Measurements from ENCODE around the gene MAGIX.

The MAGIX gene

DNA sequence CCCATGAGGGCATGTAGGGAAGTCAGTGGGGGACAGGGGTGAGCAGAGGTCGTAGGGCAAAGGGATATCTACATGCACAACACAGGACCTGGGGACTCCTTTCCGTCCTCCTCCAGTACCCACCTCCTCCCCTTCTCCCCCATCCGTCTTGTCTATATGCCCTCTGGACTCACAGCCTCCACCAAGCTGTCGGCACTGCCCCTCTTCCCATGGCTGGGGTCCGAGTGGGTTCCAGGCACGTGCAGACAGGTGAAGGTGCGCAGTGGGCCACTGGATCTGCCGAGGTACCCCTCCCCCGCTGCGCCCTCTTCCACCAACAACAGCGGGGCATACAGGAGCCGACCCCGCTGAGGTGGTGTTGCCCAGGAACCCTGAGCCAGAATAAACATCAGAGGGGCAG is 42.9 kb downstream of the MAGIX start:
- no peak for DNase-seq (ENCODE audit: low read depth)

DNA sequence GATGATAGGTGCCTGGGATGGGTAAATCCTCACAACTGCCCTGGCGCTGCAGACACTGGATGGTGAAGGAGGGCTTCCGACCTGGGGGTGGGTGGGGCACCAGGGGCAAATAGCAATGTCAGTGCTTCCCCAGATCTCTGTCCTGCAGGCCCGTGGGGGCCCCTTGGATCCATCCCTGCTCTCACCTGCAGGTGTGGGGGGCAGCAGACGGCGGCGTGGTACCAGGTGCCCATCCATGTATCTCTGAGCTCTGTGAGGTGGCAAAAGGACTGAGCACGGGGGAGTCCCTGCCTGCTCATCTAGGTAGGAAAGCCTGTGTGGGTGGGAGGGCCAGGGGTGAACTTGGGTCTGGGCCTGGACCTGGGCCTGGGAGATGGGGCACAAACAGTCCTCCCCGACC is 44.0 kb downstream of the MAGIX start:
- no peak for DNase-seq (ENCODE audit: low read depth)

DNA sequence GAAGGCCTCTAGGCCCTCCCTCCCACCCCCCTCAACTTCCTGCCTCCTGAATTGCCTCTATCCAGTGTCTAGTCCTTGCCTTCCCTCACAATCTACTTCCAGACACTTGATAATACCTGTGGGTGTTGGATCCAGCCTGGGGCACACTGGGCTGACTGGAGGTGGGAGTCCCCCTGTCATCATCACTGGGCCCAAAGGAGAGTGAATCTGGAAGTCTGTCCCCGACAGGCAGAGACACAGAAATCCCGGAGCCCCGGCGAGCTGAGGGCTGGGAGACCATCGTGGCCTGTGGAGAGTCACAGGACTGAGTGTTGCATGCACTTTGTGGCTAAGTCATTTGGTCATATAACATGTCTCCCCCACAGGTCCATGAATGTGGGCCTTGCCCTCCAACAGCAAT is 45.8 kb downstream of the MAGIX start:
- no peak for DNase-seq (ENCODE audit: low read depth)

DNA sequence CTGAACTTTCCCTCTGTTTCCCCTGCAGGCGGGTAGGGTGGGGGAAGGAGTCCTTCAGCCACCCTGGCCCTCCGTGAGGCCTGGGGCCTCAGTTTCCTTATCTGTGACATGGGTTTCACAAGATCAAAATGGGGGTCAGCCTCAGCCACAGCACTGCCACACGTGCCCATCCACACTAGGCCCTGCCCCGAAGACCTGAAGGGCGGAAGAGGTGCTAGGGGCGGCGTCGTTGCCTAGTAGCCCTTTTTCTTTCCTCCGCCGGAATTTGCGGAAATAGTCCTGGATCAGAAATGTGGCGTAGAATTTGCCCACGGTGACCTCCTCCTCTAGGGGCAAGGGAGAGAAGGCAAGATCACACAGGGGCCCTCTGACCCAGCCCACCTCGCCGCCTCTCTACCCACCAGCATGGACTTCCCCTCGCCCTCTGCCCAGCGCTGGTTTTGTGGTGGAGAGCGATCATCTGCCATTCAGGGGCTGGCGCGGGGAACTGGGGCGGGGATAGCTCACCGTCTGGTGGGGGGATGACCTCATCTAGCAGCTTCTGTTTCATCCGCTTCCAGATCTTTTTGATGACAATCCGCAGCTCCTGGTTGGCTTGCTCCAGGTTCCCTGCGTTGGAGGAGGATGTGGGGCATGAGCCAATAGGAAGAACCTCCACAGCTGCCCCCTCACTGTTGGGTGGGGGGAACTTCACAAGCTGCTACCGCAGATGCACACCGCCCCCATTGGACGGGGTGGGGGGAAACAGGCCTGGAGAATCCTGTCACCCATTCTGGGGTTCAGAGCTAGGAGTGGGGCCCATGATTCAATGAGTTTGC is 47.1 kb downstream of the MAGIX start:
- no peak for DNase-seq (ENCODE audit: low read depth)

DNA sequence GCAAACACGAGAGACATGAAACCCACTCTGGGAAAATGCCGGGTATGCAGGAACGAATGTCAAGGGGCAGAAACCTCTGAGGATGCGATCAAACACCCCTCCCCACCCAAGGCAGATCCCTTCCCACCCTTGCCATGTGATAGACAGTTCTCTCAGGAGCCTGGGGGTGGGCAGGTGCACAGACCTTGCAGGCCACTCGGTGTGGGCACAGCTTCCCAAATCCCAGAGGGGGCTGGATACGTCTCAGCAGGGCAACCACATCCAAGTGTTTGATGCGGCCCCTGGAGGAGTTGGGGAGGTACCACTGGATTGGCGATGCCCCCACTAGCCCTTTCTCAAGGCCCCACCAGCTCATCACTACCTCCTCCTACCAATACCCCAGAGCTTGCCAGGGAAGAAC is 47.8 kb downstream of the MAGIX start:
- no peak for DNase-seq (ENCODE audit: low read depth)

DNA sequence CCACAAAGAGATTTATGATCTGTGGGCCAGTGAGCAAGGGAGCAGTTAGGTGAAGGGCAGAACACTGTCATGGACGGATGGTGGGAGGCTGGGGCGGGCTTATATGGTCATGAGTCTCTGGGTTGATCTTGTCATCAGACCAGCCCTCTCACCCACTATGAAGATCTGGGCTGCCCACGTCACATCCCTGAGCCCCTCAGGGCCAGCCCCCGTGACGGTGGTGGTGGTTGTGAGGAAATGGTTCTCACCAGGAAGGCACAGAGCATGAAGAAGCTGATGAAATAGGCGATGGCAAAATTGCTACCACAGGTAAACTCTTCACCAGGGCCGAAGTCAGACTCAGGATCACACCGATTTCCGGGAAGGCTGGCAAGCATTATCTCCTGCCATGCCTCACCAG is 48.5 kb downstream of the MAGIX start:
- DNase-seq (ENCODE audit: low read depth): no peak

DNA sequence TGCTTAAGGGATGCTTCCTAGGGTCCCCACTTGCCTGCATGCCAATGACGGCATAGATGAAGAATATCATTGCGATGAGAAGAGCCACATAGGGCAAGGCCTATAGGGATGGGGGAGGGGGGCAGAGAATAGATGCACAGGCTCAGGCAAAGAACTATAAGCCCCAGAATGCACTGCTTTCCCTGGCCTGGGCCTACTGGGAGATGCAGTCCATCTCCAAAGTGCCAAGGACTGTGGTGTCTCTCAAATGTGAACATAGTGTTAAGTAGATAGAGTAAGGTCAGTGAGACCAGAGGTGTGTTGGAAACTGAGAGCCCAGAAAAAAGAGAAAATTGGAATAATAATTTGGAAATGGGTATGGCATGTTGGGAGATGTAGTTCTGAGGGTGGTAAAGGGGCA is 49.7 kb downstream of the MAGIX start:
- no peak for DNase-seq (ENCODE audit: low read depth)

DNA sequence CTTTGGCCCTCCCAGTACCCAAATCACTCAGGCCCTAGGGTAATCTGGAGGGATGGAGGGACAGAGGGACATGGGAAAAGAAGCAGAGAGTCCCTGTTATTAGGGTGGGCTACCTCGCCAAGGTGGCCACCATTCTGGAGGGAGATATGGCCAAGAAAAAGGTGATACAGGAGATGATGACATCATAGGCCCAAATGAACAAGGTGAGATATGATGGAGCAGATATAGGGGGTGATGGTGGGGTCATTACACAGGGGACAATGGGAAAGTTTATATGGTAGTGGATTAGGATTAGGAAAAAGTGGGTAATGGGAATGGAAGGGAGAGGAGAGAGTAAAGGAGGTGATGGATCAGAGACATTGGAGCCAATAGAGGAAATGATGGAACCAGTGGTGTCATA is 50.3 kb downstream of the MAGIX start:
- DNase-seq (ENCODE audit: low read depth): no peak

DNA sequence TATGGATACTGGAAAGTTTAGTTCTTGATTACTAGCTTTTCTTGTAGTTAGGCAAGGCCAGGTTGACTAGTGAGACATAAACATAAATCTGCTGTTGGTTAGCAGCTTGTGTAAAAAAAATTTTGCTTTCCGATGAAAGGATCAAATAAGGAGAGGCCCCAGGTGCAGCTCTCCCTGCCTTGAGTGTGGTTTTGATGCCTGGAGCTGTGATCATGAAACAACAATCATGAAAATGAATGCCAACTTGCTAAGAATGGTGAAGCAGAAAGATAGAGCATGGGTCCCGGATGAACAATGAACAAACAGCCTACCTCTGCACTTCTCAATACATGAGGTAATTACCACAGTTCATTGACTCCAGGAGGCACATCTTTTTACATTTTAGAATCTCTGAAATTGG is 51.9 kb downstream of the MAGIX start:
- no peak for DNase-seq (ENCODE audit: low read depth)

DNA sequence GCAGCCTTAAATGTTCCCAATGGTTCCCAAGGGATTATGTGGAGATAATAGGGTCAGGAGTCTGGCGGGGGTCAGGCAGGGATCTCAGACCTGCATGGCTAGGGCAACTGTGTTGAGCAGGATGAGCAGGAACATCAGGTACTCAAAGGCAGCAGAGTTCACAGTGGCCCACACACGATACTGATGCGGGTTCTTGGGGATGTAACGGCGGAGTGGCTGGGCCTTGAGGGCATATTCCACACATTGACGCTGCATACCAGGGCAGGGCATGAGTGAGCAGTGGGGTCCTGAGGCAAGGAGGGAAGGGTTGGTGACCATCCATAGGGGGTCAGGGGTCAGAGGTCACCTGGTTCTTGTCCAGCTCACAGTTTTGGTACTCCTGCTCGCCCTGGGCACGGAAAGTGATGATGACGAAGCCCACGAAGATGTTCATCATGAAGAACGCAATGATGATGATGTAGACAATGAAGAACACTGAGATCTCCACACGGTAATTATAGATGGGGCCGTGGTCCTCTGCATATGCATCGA is 52.5 kb downstream of the MAGIX start:
- DNase-seq (ENCODE audit: low read depth): no peak

All from ELR (cell line).